ENCODE data around the gene CABP4.

CABP4 gene

GRCh38 chr11:67413266-67413849 is 41.8 kb upstream of the CABP4 start:
- no peak overlapping the region for H4K91ac ChIP-seq (ENCODE audit: low read length)
- no peak overlapping the region for H2AFZ ChIP-seq (ENCODE audit: low read depth, low read length)
- H3K18ac ChIP-seq (ENCODE audit: low read depth in 1 of 2, low read length in 2 of 2) = no peak overlapping the region
- no peak overlapping the region for H2AK5ac ChIP-seq (ENCODE audit: low read length, severe bottlenecking)
- no peak overlapping the region for H3K27ac ChIP-seq (ENCODE audit: low read length, poor library complexity, severe bottlenecking)
- no peak overlapping the region for H3K23ac ChIP-seq (ENCODE audit: low read length in 2 of 2)
- H3K4me2 ChIP-seq (ENCODE audit: low read length, poor library complexity, severe bottlenecking) = no peak overlapping the region
- H2BK120ac ChIP-seq (ENCODE audit: low read depth, low read length) = no peak overlapping the region
- no peaks in the 10 kb centered on the region for H3K9me3 ChIP-seq (ENCODE audit: control insufficient read depth, low read length)
- H3K4me1 ChIP-seq (ENCODE audit: control insufficient read depth, insufficient read depth, low read depth, low read length) = peaks cover 25% of the 10 kb centered on the region
- H3K79me1 ChIP-seq (replicated peaks; ENCODE audit: low read length, poor library complexity, severe bottlenecking) = no peaks in the 10 kb centered on the region
- no peak overlapping the region for H2BK12ac ChIP-seq (ENCODE audit: low read length in 2 of 2)
- no peak overlapping the region for H3K14ac ChIP-seq (ENCODE audit: low read length in 2 of 2)
- no peaks in the 10 kb centered on the region for H3K36me3 ChIP-seq (ENCODE audit: control insufficient read depth in 1 of 2, insufficient read depth in 2 of 2, low read depth in 1 of 2, low read length in 2 of 2)
- 74% methylated on average over 1 of the region's 2 CpGs for WGBS
- DNase-seq = peak; percentile 9
- H3K9ac ChIP-seq (ENCODE audit: low read length) = no peak overlapping the region
- peaks cover 43 to 77% of the 10 kb centered on the region in 2 experiments for H3K27me3 ChIP-seq (ENCODE audit: control insufficient read depth in 1 of 2, insufficient read depth in 1 of 2, low read length in 2 of 2)
- H3K4me3 ChIP-seq (ENCODE audit: insufficient read depth in 1 of 2, low read depth in 1 of 2, low read length in 2 of 2) = no peak overlapping the region
- H3K4ac ChIP-seq (ENCODE audit: low read depth in 1 of 2, low read length in 2 of 2) = no peak overlapping the region
- H2BK5ac ChIP-seq (ENCODE audit: low read depth, low read length, poor library complexity, severe bottlenecking) = no peak overlapping the region
- H4K8ac ChIP-seq (ENCODE audit: low read length) = no peak overlapping the region
- H2BK15ac ChIP-seq (ENCODE audit: low read depth, poor library complexity, severe bottlenecking) = no peak overlapping the region

GRCh38 chr11:67415501-67416304 is 39.5 kb upstream of the CABP4 start, which contains the start of gene CARNS1:
TSS of gene CARNS1 (plus strand) at chr11:67415678. CDS start at chr11:67416200, 522 bp downstream.
- WGBS = 13% methylated on average over 50 of the region's 67 CpGs
- Histone ChIP-seq H3K4me2 (ENCODE audit: low read length, poor library complexity, severe bottlenecking) (peak within 1 kb of the TSS; percentile 48), H3K14ac (ENCODE audit: low read length in 2 of 2) (no peak within 1 kb of the TSS), H3K9me3 (ENCODE audit: control insufficient read depth, low read length) (no peaks in the 10 kb centered on the region), H4K8ac (ENCODE audit: low read length) (no peak within 1 kb of the TSS), H3K27me3 (ENCODE audit: control insufficient read depth in 1 of 2, insufficient read depth in 1 of 2, low read length in 2 of 2) (peaks cover 32 to 54% of the 10 kb centered on the region in 2 experiments), H2AK5ac (ENCODE audit: low read length, severe bottlenecking) (no peak within 1 kb of the TSS), H2BK5ac (ENCODE audit: low read depth, low read length, poor library complexity, severe bottlenecking) (no peak within 1 kb of the TSS), H3K4me3 (ENCODE audit: insufficient read depth in 1 of 2, low read depth in 1 of 2, low read length in 2 of 2) (peak within 1 kb of the TSS in 1 of 2 experiments; percentile 35), H2BK15ac (ENCODE audit: low read depth, poor library complexity, severe bottlenecking) (no peak within 1 kb of the TSS), H3K9ac (ENCODE audit: low read length) (no peak within 1 kb of the TSS), H3K18ac (ENCODE audit: low read depth in 1 of 2, low read length in 2 of 2) (no peak within 1 kb of the TSS), H3K27ac (ENCODE audit: low read length, poor library complexity, severe bottlenecking) (no peak within 1 kb of the TSS), H3K4ac (ENCODE audit: low read depth in 1 of 2, low read length in 2 of 2) (no peak within 1 kb of the TSS), H4K91ac (ENCODE audit: low read length) (no peak within 1 kb of the TSS), H3K79me1 (replicated peaks; ENCODE audit: low read length, poor library complexity, severe bottlenecking) (peaks cover 8% of the 10 kb centered on the region), H2AFZ (ENCODE audit: low read depth, low read length) (no peak within 1 kb of the TSS), H3K4me1 (ENCODE audit: control insufficient read depth, insufficient read depth, low read depth, low read length) (peaks cover 48% of the 10 kb centered on the region), H3K23ac (ENCODE audit: low read length in 2 of 2) (no peak within 1 kb of the TSS), H2BK120ac (ENCODE audit: low read depth, low read length) (no peak within 1 kb of the TSS), H2BK12ac (ENCODE audit: low read length in 2 of 2) (no peak within 1 kb of the TSS), H3K36me3 (ENCODE audit: control insufficient read depth in 1 of 2, insufficient read depth in 2 of 2, low read depth in 1 of 2, low read length in 2 of 2) (peaks cover 0 to 4% of the 10 kb centered on the region in 2 experiments)
- DNase-seq = no peak

GRCh38 chr11:67416416-67417335 is 38.5 kb upstream of the CABP4 start:
- Histone ChIP-seq H3K79me1 (replicated peaks; ENCODE audit: low read length, poor library complexity, severe bottlenecking) (peaks cover 8% of the 10 kb centered on the region), H2AK5ac (ENCODE audit: low read length, severe bottlenecking) (no peak overlapping the region), H3K4me3 (ENCODE audit: insufficient read depth in 1 of 2, low read depth in 1 of 2, low read length in 2 of 2) (no peak overlapping the region), H3K27me3 (ENCODE audit: control insufficient read depth in 1 of 2, insufficient read depth in 1 of 2, low read length in 2 of 2) (peaks cover 22 to 44% of the 10 kb centered on the region in 2 experiments), H3K14ac (ENCODE audit: low read length in 2 of 2) (no peak overlapping the region), H3K4me1 (ENCODE audit: control insufficient read depth, insufficient read depth, low read depth, low read length) (peaks cover 53% of the 10 kb centered on the region), H2AFZ (ENCODE audit: low read depth, low read length) (no peak overlapping the region), H3K4me2 (ENCODE audit: low read length, poor library complexity, severe bottlenecking) (no peak overlapping the region), H2BK15ac (ENCODE audit: low read depth, poor library complexity, severe bottlenecking) (no peak overlapping the region), H2BK5ac (ENCODE audit: low read depth, low read length, poor library complexity, severe bottlenecking) (no peak overlapping the region), H2BK120ac (ENCODE audit: low read depth, low read length) (no peak overlapping the region), H3K23ac (ENCODE audit: low read length in 2 of 2) (no peak overlapping the region), H3K27ac (ENCODE audit: low read length, poor library complexity, severe bottlenecking) (no peak overlapping the region), H3K9ac (ENCODE audit: low read length) (no peak overlapping the region), H3K36me3 (ENCODE audit: control insufficient read depth in 1 of 2, insufficient read depth in 2 of 2, low read depth in 1 of 2, low read length in 2 of 2) (peaks cover 0 to 4% of the 10 kb centered on the region in 2 experiments), H3K4ac (ENCODE audit: low read depth in 1 of 2, low read length in 2 of 2) (no peak overlapping the region), H4K8ac (ENCODE audit: low read length) (no peak overlapping the region), H2BK12ac (ENCODE audit: low read length in 2 of 2) (no peak overlapping the region), H4K91ac (ENCODE audit: low read length) (no peak overlapping the region), H3K9me3 (ENCODE audit: control insufficient read depth, low read length) (no peaks in the 10 kb centered on the region), H3K18ac (ENCODE audit: low read depth in 1 of 2, low read length in 2 of 2) (no peak overlapping the region)
- WGBS = 78% methylated on average over 21 of the region's 21 CpGs
- no peak for DNase-seq

Data from mesenchymal stem cell (in vitro differentiated cells and primary cell).